ENCODE results near the gene RAB3C. TPM values are rescaled to one million over a fixed set of nuclear protein-coding genes. Genes with fewer than 3 reads are reported as not detected.

RAB3C gene
- total RNA-seq, 1 experiment from 2014 or later: not detected

DNA sequence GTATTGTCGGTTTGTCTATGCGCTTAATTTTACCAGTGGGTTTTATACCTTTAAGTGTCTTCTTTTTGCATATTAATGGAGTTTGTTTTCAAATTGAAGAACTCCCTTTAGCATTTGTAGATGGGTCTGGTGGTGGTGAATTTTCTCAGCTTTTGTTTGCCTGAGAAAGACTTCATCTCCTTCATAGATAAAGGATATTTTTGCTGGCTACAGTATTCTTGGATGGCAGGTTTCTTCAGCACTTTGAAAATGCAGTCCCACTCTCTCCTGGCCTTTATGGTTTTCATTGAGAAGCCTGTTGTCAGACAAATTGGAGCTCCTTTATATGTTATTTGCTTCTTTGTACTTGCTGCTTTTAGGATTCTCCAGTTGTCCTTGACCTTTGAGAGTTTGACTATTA lies 142.1 kb downstream of the RAB3C start:
- Histone ChIP-seq H3K27me3 (ENCODE audit: control insufficient read depth, insufficient read depth, low read length) (no peaks in the 10 kb centered on the region), H3K9me3 (ENCODE audit: control insufficient read depth, insufficient read depth, low read depth, low read length) (no peaks in the 10 kb centered on the region), H3K36me3 (ENCODE audit: control insufficient read depth, insufficient read depth, low read length) (no peaks in the 10 kb centered on the region), H3K4me1 (ENCODE audit: control insufficient read depth, insufficient read depth, low read length) (no peaks in the 10 kb centered on the region), H3K27ac (ENCODE audit: low read length) (no peak overlapping the region), H3K4me3 (ENCODE audit: low read depth in 2 of 2, low read length in 2 of 2) (no peak overlapping the region)
- ChIA-PET CTCF (no interaction called here), POLR2A (no interaction called here)
- TF ChIP-seq, protein P1, sequence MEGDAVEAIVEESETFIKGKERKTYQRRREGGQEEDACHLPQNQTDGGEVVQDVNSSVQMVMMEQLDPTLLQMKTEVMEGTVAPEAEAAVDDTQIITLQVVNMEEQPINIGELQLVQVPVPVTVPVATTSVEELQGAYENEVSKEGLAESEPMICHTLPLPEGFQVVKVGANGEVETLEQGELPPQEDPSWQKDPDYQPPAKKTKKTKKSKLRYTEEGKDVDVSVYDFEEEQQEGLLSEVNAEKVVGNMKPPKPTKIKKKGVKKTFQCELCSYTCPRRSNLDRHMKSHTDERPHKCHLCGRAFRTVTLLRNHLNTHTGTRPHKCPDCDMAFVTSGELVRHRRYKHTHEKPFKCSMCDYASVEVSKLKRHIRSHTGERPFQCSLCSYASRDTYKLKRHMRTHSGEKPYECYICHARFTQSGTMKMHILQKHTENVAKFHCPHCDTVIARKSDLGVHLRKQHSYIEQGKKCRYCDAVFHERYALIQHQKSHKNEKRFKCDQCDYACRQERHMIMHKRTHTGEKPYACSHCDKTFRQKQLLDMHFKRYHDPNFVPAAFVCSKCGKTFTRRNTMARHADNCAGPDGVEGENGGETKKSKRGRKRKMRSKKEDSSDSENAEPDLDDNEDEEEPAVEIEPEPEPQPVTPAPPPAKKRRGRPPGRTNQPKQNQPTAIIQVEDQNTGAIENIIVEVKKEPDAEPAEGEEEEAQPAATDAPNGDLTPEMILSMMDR (IDR thresholded peaks at IDR 0.05): no peak
- TF ChIP-seq POLR2AphosphoS5 (IDR thresholded peaks at IDR 0.05; ENCODE audit: low read depth, low read length) (no peak), SIN3A (IDR thresholded peaks at IDR 0.05; ENCODE audit: borderline replicate concordance, insufficient read depth, low read depth, low read length) (no peak), TCF7L2 (IDR thresholded peaks at IDR 0.05; ENCODE audit: low read depth, low read length) (no peak)
- TF ChIP-seq, protein P2, sequence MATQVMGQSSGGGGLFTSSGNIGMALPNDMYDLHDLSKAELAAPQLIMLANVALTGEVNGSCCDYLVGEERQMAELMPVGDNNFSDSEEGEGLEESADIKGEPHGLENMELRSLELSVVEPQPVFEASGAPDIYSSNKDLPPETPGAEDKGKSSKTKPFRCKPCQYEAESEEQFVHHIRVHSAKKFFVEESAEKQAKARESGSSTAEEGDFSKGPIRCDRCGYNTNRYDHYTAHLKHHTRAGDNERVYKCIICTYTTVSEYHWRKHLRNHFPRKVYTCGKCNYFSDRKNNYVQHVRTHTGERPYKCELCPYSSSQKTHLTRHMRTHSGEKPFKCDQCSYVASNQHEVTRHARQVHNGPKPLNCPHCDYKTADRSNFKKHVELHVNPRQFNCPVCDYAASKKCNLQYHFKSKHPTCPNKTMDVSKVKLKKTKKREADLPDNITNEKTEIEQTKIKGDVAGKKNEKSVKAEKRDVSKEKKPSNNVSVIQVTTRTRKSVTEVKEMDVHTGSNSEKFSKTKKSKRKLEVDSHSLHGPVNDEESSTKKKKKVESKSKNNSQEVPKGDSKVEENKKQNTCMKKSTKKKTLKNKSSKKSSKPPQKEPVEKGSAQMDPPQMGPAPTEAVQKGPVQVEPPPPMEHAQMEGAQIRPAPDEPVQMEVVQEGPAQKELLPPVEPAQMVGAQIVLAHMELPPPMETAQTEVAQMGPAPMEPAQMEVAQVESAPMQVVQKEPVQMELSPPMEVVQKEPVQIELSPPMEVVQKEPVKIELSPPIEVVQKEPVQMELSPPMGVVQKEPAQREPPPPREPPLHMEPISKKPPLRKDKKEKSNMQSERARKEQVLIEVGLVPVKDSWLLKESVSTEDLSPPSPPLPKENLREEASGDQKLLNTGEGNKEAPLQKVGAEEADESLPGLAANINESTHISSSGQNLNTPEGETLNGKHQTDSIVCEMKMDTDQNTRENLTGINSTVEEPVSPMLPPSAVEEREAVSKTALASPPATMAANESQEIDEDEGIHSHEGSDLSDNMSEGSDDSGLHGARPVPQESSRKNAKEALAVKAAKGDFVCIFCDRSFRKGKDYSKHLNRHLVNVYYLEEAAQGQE (IDR thresholded peaks at IDR 0.05; ENCODE audit: insufficient read depth in 1 of 2, low read depth in 2 of 2, low read length in 1 of 2): no peak
- intact Hi-C loops (cut with micrococcal nuclease; ENCODE audit: unreplicated experiment) (no loop called here), in situ Hi-C loops (cut with HindIII; ENCODE audit: low pct_unique_long_range_greater_than_20kb, low sequenced_read_pairs) (no loop called here)
- BruUV-seq (replicated peaks): no TSS peak
- no peak for ATAC-seq
- DNase-seq (ENCODE audit: low read depth, low spot score): no peak

DNA sequence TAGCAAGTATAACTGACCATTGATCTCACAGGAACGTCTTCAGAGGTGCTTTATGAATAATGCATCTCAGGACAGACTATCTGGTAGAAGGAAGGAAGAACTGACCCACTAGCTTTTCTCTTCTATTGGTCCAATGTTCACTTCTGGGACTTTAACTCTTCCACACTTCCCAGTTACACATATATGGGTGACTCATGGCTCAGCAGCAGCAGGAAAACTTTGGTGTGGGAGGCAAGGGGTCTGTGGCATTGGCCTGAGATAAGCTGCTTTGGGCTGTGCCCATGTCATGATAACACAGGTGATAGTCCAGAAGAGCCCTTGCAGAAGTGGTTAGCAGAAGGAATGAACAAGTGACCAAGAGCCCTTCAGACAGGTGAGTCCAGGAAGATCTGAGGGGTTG lies 148.8 kb downstream of the RAB3C start:
- H3K4me1 ChIP-seq (ENCODE audit: control insufficient read depth, insufficient read depth, low read length): no peaks in the 10 kb centered on the region
- ATAC-seq (no peak), DNase-seq (ENCODE audit: low read depth, low spot score) (no peak)
- no TSS peak for BruUV-seq (replicated peaks)
- no peak for TF ChIP-seq POLR2AphosphoS5 (IDR thresholded peaks at IDR 0.05; ENCODE audit: low read depth, low read length)
- no peak for TF ChIP-seq TCF7L2 (IDR thresholded peaks at IDR 0.05; ENCODE audit: low read depth, low read length)
- TF ChIP-seq SIN3A (IDR thresholded peaks at IDR 0.05; ENCODE audit: borderline replicate concordance, insufficient read depth, low read depth, low read length): no peak
- TF ChIP-seq, protein P2 (IDR thresholded peaks at IDR 0.05; ENCODE audit: insufficient read depth in 1 of 2, low read depth in 2 of 2, low read length in 1 of 2): no peak
- TF ChIP-seq, protein P1 (IDR thresholded peaks at IDR 0.05): no peak
- CTCF ChIA-PET: no interaction called here
- H3K9me3 ChIP-seq (ENCODE audit: control insufficient read depth, insufficient read depth, low read depth, low read length): no peaks in the 10 kb centered on the region
- H3K27ac ChIP-seq (ENCODE audit: low read length): no peak overlapping the region
- no peaks in the 10 kb centered on the region for H3K36me3 ChIP-seq (ENCODE audit: control insufficient read depth, insufficient read depth, low read length)
- in situ Hi-C loops (cut with HindIII; ENCODE audit: low pct_unique_long_range_greater_than_20kb, low sequenced_read_pairs) (no loop called here), intact Hi-C loops (cut with micrococcal nuclease; ENCODE audit: unreplicated experiment) (no loop called here)
- POLR2A ChIA-PET: no interaction called here
- no peaks in the 10 kb centered on the region for H3K27me3 ChIP-seq (ENCODE audit: control insufficient read depth, insufficient read depth, low read length)
- H3K4me3 ChIP-seq (ENCODE audit: low read depth in 2 of 2, low read length in 2 of 2): no peak overlapping the region

All from Panc1 (cell line).